Effector memory CD8-positive, alpha-beta T cell (primary cell): ENCODE data around the gene SPHK1.
"Not testable (repeated sequence)": the region's sequence is repeated elsewhere in the genome, so short reads cannot be mapped to it uniquely, and the experiment has no call there.

ENCODE experiments used
- ATAC-seq: fragments of 150-1000 bp; cut with Tn5 transposase; replicated peaks from 2 replicates; pipeline ENCODE4 v1.10.0; 2021; ENCODE audit warnings: mild to moderate bottlenecking, moderate library complexity
- DNase-seq, 3 experiments: peaks; one replicate each; pipeline ENCODE4 v3.0.0; 2021
- H3K27ac Mint-ChIP-seq, 2 donors: one replicate each; pipeline ENCODE4 v1.8.0; 2022; ENCODE audit warnings: mild to moderate bottlenecking in 2 of 2, mixed read lengths in 2 of 2, moderate library complexity in 2 of 2
- H3K27me3 Mint-ChIP-seq, 2 donors: one replicate each; pipeline ENCODE4 v1.8.0; 2022; ENCODE audit warnings: mixed read lengths in 2 of 2
- H3K36me3 Mint-ChIP-seq: one replicate; pipeline ENCODE4 v1.8.0; 2022; ENCODE audit warnings: mild to moderate bottlenecking, moderate library complexity, mixed read lengths; ENCODE audit not compliant: insufficient read depth
- H3K4me1 Mint-ChIP-seq, 2 donors: one replicate each; pipeline ENCODE4 v1.8.0; 2022; ENCODE audit warnings: low read depth in 2 of 2, mixed read lengths in 2 of 2
- H3K4me3 Mint-ChIP-seq, 2 donors: one replicate each; pipeline ENCODE4 v1.8.0; 2022; ENCODE audit warnings: mild to moderate bottlenecking in 2 of 2, mixed read lengths in 2 of 2, moderate library complexity in 2 of 2
- H3K9me3 Mint-ChIP-seq, 2 donors: one replicate each; pipeline ENCODE4 v1.8.0; 2022; ENCODE audit warnings: mixed read lengths in 2 of 2

Gene SPHK1

GRCh38 chr17:76354317-76354729 lies 30.1 kb upstream of the SPHK1 start:
- H3K27me3 Mint-ChIP-seq: peaks cover 0 to 8% of the 10 kb centered on the region in 2 donors
- peak overlapping the region; percentile 81 to 95 for H3K27ac Mint-ChIP-seq
- peak; percentile 6 for ATAC-seq
- peaks cover 17 to 18% of the 10 kb centered on the region in 2 donors for H3K4me1 Mint-ChIP-seq
- no peaks in the 10 kb centered on the region for H3K9me3 Mint-ChIP-seq
- H3K4me3 Mint-ChIP-seq: peak overlapping the region; percentile 84 to 88
- peaks cover 2% of the 10 kb centered on the region for H3K36me3 Mint-ChIP-seq
- no peak for DNase-seq

DNA sequence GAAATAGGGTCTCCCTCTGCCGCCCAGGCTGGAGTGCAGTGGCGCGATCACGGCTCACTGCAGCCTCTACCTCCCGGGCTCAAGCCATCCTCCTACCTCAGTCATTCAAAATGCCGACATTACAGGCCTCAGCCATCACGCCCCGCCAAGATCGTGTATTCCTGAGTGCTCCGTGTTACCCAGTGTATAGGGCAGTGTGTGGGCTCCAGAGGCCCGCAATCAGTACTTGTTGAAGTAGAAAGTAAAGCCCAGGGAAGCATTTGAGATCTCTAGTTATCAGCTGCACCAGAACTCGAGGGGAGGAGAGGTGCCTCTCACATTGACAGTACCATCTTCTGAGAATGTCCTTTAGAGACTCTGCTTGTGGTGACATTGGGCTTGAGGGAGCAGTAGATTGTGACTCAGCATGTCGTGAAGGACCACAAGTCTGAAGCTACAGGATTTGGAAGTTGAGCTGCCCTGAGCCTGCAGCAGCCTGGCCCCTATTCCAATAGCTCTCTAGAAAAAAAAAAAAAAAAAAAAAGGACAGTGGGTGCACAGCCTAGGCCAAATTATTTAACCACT lies 29.6 kb upstream of the SPHK1 start:
- Mint-ChIP-seq H3K9me3 (no peaks in the 10 kb centered on the region), H3K4me3 (peak overlapping the region; percentile 84 to 88), H3K27me3 (peaks cover 0 to 12% of the 10 kb centered on the region in 2 donors), H3K27ac (peak overlapping the region in 1 of 2 donors; percentile 81), H3K36me3 (peaks cover 2% of the 10 kb centered on the region), H3K4me1 (peaks cover 17 to 18% of the 10 kb centered on the region in 2 donors)
- DNase-seq (no peak), ATAC-seq (no peak)

GRCh38 chr17:76356803-76357456 lies 27.5 kb upstream of the SPHK1 start:
- H3K4me1 Mint-ChIP-seq: peaks cover 13 to 16% of the 10 kb centered on the region in 2 donors
- ATAC-seq (no peak), DNase-seq (no peak)
- H3K27ac Mint-ChIP-seq: no peak overlapping the region
- peaks cover 2% of the 10 kb centered on the region for H3K36me3 Mint-ChIP-seq
- H3K9me3 Mint-ChIP-seq: no peaks in the 10 kb centered on the region
- H3K27me3 Mint-ChIP-seq: peaks cover 8 to 26% of the 10 kb centered on the region in 2 donors
- H3K4me3 Mint-ChIP-seq: no peak overlapping the region

GRCh38 chr17:76357597-76358158 lies 26.7 kb upstream of the SPHK1 start:
- Mint-ChIP-seq H3K36me3 (peaks cover 2% of the 10 kb centered on the region), H3K27ac (no peak overlapping the region), H3K4me1 (peaks cover 9 to 12% of the 10 kb centered on the region in 2 donors), H3K4me3 (no peak overlapping the region), H3K27me3 (peaks cover 15 to 32% of the 10 kb centered on the region in 2 donors), H3K9me3 (no peaks in the 10 kb centered on the region)
- no peak for ATAC-seq
- no peak for DNase-seq

DNA sequence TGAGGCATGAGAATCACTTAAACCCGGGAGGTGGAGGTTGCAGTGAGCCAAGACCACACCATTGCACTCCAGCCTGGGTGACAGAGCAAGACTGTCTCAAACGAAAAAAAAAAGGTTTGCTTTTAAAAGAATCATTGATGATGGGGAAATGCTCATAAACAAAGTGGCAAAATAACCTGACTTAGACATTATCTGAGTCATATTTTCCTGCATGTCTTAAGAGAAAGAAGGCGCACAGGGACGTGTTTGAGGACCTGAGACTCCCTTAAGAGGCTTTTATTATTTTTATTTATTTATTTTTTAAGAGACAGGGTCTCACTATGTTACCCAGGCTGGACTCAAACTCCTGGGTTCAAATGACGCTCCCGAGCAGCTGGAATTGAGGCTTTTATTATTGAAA lies 25.0 kb upstream of the SPHK1 start:
- H3K36me3 Mint-ChIP-seq: no peaks in the 10 kb centered on the region
- no peak for ATAC-seq
- peaks cover 15 to 32% of the 10 kb centered on the region in 2 donors for H3K27me3 Mint-ChIP-seq

GRCh38 chr17:76359776-76360175 lies 24.6 kb upstream of the SPHK1 start:
- not testable (repeated sequence) for H3K4me3 Mint-ChIP-seq, H3K36me3 Mint-ChIP-seq, ATAC-seq, DNase-seq, H3K27ac Mint-ChIP-seq, H3K4me1 Mint-ChIP-seq, H3K9me3 Mint-ChIP-seq
- peaks cover 15 to 32% of the 10 kb centered on the region in 2 donors for H3K27me3 Mint-ChIP-seq

More for the DNA sequence above, 25.0 kb upstream of the SPHK1 start:
- peaks cover under 1 to 1% of the 10 kb centered on the region in 2 donors for H3K4me1 Mint-ChIP-seq
- H3K27ac Mint-ChIP-seq: no peak overlapping the region
- no peaks in the 10 kb centered on the region for H3K9me3 Mint-ChIP-seq
- no peak overlapping the region for H3K4me3 Mint-ChIP-seq
- DNase-seq: no peak

DNA sequence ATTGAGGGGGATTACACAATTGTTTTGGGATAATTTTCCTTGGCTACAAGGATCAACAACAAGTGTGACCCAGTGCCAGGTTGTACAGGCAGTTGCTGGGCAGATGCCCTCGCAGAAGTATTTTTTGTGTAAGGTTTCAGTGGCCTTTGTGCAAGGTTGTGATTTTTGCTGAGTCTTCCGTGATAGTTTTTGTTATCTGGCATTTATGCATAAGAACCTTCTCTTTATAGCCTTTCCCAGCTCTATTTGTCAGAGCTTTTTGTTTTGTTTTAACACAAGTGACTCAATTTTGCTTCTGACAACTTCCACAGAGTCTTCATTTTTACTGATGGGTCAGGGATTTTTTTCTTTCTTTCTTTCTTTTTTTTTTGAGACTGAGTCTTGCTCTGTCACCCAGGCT lies 23.9 kb upstream of the SPHK1 start:
- no peaks in the 10 kb centered on the region for H3K4me1 Mint-ChIP-seq
- no peak overlapping the region for H3K27ac Mint-ChIP-seq

DNA sequence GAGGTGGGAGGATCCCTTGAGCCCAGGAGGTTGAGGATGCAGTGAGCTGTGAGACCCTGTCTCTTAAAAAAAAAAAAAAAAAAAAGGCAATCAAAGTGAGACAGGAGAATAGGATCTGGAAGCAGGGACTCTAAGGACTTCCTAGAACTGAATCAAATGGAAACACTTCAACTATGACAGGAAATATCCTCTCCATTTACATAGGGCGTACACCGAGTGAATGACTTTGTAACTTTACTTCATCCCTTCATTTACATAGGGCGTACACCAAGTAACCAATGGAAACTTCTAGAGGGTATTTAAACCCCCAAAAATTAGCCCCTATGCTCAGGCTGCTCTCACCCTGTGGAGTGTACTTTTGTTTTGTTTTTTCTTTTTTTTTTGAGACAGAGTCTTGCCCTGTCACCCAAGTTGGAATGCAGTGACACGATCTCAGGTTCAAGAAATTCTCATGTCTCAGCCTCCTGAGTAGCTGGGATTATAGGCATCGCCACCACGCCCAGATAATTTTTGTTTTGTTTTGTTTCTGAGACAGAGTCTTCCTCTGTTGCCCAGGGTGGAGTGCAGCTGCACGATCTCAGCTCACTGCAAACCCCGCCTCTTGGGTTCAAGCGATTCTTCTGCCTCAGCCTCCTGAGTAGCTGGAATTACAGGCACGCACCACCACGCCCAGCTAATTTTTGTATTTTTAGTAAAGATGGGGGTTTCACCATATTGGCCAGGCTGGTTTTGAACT lies 21.1 kb upstream of the SPHK1 start:
- Mint-ChIP-seq H3K4me1 (no peaks in the 10 kb centered on the region), H3K9me3 (no peaks in the 10 kb centered on the region)

More for the DNA sequence above, 23.9 kb upstream of the SPHK1 start:
- no peak for DNase-seq
- Mint-ChIP-seq H3K4me3 (no peak overlapping the region), H3K9me3 (no peaks in the 10 kb centered on the region), H3K27me3 (peaks cover 15 to 32% of the 10 kb centered on the region in 2 donors), H3K36me3 (no peaks in the 10 kb centered on the region)
- no peak for ATAC-seq

DNA sequence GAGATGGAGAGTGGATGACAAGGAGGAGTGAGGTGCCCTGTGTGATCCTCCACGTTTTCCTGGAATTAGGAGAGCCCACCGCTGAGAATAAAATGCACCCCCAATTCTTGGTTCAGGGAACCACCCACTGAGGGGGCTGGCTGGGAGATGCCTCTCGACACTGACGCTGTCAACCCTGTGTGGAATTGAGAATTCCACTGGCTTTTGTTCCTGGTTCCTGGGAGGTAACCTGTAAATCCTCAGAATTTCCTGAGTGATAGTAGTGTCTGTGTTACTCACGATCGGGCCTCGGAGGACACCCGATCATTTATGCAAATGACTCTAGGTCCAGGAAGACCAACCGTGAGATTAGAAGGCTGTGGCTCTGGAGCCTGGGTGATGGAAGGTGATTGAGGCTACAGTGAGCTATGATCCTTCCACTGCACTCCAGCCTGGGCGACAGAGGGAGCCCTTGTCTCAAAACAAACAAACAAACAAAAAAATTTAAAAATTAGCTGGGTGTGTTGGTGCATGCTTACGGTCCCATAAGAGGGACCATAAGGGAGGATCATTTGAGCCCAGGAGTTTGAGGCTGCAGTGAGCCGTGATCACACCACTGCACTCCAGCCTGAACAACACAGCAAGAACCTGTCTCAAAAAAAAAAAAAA lies 19.0 kb upstream of the SPHK1 start:
- no peak overlapping the region for H3K27ac Mint-ChIP-seq
- ATAC-seq: no peak
- H3K27me3 Mint-ChIP-seq: peaks cover 14 to 15% of the 10 kb centered on the region in 2 donors
- no peak overlapping the region for H3K4me3 Mint-ChIP-seq
- no peaks in the 10 kb centered on the region for H3K9me3 Mint-ChIP-seq
- no peak for DNase-seq
- no peaks in the 10 kb centered on the region for H3K36me3 Mint-ChIP-seq
- no peaks in the 10 kb centered on the region for H3K4me1 Mint-ChIP-seq

More for the DNA sequence above, 21.1 kb upstream of the SPHK1 start:
- H3K27me3 Mint-ChIP-seq: peaks cover 15 to 24% of the 10 kb centered on the region in 2 donors
- no peaks in the 10 kb centered on the region for H3K36me3 Mint-ChIP-seq
- no peak overlapping the region for H3K4me3 Mint-ChIP-seq
- no peak for ATAC-seq
- no peak overlapping the region for H3K27ac Mint-ChIP-seq
- no peak for DNase-seq

DNA sequence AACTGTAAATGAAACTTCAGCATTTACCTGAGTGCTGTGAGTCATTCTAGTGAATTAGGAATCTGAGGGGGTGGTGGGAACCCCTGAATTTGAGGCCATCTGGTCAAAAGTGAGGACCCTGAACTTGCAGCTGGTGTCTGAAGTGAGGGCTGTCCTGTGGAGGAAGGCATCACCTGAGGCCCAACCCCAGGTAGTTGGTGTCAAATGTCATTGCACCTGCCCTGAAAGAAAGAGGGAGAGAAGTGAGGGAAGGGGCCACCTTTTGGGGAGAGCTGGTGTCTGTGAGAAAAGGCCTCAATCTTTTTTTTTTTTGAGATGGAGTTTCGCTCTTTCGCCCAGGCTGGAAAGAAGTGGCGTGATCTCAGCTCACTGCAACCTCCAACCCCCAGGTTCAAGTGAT lies 18.2 kb upstream of the SPHK1 start:
- no peak overlapping the region for H3K4me3 Mint-ChIP-seq
- DNase-seq (no peak), ATAC-seq (no peak)
- H3K4me1 Mint-ChIP-seq: no peaks in the 10 kb centered on the region
- no peak overlapping the region for H3K27ac Mint-ChIP-seq
- H3K9me3 Mint-ChIP-seq: no peaks in the 10 kb centered on the region
- peaks cover 12 to 13% of the 10 kb centered on the region in 2 donors for H3K27me3 Mint-ChIP-seq
- H3K36me3 Mint-ChIP-seq: no peaks in the 10 kb centered on the region

DNA sequence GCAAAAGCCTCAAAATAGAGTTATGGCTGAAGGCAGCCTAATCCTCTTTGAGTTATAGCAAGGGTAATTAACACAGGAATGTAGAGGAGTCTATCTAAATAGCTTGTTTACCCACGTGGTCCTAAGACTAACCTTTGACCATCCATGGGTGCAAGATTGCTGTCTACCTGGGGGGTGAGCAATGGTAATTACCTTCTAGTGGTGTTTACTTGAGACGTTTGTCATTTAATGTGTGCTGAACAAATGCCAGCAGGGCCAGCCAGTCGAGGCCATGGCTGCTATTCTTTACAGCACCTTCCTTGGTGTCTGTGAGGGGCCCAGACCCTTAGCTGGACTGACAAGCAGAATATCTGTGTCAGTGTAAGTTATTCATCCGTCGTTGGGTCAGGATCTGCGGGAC lies 16.8 kb upstream of the SPHK1 start:
- Mint-ChIP-seq H3K4me1 (no peaks in the 10 kb centered on the region), H3K9me3 (no peaks in the 10 kb centered on the region), H3K27ac (no peak overlapping the region), H3K36me3 (no peaks in the 10 kb centered on the region), H3K27me3 (no peaks in the 10 kb centered on the region), H3K4me3 (no peak overlapping the region)
- ATAC-seq (no peak), DNase-seq (no peak)

- H3K4me3 Mint-ChIP-seq: no peak overlapping the region
- H3K36me3 Mint-ChIP-seq: no peaks in the 10 kb centered on the region
- ATAC-seq (no peak), DNase-seq (no peak)
- no peaks in the 10 kb centered on the region for H3K27me3 Mint-ChIP-seq
- no peaks in the 10 kb centered on the region for H3K9me3 Mint-ChIP-seq
- H3K27ac Mint-ChIP-seq: no peak overlapping the region
- no peaks in the 10 kb centered on the region for H3K4me1 Mint-ChIP-seq
Observed at GRCh38 chr17:76368545-76368944, 15.9 kb upstream of the SPHK1 start.

- no peaks in the 10 kb centered on the region for H3K27me3 Mint-ChIP-seq
- no peak for ATAC-seq
- no peaks in the 10 kb centered on the region for H3K9me3 Mint-ChIP-seq
- DNase-seq: no peak
- no peaks in the 10 kb centered on the region for H3K36me3 Mint-ChIP-seq
- H3K4me3 Mint-ChIP-seq: no peak overlapping the region
- H3K4me1 Mint-ChIP-seq: no peaks in the 10 kb centered on the region
- no peak overlapping the region for H3K27ac Mint-ChIP-seq
Observed at GRCh38 chr17:76369379-76369778, 15.0 kb upstream of the SPHK1 start.
